Testis (tissue), 2 donors: ENCODE results near the gene FLNB.

Experiments used
- POLR2A ChIP-seq: fragments of 450-650 bp; IDR thresholded peaks from one replicate; pipeline ENCODE4 v1.6.1; 2017; ENCODE audit warnings: antibody characterized with exemption, mild to moderate bottlenecking, moderate library complexity
- TF ChIP-seq, protein P1 (sequence below), 3 experiments: fragments of 450-650 bp in 2 of 3; fragments of 200-600 bp in 1 of 3; sonication (generic) in 1 of 3; IDR thresholded peaks; one replicate each; pipeline ENCODE4 v1.5.1; 2016 to 2019; ENCODE audit warnings: antibody characterized with exemption in 3 of 3, mild to moderate bottlenecking in 2 of 3, moderate library complexity in 1 of 3

DNA sequence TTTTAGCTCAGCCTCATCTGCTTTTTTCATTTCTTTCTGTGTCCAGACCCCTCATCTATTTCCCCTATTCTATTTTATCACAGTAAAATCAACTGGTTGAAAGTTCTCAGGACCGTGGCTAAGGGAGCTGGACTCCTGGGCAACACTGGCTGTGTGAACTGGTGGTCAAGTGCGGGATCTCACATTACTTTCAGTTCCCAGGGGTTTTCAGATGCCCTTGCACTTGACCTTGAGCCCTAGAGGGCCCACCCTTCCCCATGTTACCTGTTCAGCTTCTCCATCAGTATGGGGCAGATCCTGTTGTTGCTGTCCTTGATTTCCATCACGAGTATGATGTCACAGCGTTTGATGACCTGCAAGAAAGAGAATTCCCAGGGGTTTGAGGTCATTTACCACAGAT is 199.7 kb downstream of the FLNB start:
- TF ChIP-seq, protein P1, sequence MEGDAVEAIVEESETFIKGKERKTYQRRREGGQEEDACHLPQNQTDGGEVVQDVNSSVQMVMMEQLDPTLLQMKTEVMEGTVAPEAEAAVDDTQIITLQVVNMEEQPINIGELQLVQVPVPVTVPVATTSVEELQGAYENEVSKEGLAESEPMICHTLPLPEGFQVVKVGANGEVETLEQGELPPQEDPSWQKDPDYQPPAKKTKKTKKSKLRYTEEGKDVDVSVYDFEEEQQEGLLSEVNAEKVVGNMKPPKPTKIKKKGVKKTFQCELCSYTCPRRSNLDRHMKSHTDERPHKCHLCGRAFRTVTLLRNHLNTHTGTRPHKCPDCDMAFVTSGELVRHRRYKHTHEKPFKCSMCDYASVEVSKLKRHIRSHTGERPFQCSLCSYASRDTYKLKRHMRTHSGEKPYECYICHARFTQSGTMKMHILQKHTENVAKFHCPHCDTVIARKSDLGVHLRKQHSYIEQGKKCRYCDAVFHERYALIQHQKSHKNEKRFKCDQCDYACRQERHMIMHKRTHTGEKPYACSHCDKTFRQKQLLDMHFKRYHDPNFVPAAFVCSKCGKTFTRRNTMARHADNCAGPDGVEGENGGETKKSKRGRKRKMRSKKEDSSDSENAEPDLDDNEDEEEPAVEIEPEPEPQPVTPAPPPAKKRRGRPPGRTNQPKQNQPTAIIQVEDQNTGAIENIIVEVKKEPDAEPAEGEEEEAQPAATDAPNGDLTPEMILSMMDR (IDR thresholded peaks at IDR 0.05) = no peak
- no peak for TF ChIP-seq POLR2A
